Thoracic aorta (tissue), 2 donors: Measurements from ENCODE around the gene RGS19. TPM values are rescaled to one million over a fixed set of nuclear protein-coding genes. Genes with fewer than 3 reads are reported as not detected.

Experiments used
- ATAC-seq: fragments of 150-250 bp; one replicate; pipeline ENCODE4 v1.8.0; 2017; ENCODE audit warnings: low read depth; ENCODE audit not compliant: insufficient number of reproducible peaks, low FRiP score
- DNase-seq: peaks from one replicate; pipeline ENCODE4 v3.0.0-alpha.2; 2020; ENCODE audit warnings: low spot score
- H3K27ac ChIP-seq, 2 donors: fragments of 200-600 bp; sonication (generic); 1 replicate in 1 of 2; 2 replicates in 1 of 2; pipeline ENCODE4 v1.5.1; 2016; ENCODE audit warnings: mild to moderate bottlenecking in 2 of 2, moderate library complexity in 2 of 2
- H3K27me3 ChIP-seq: fragments of 200-600 bp; sonication (generic); replicated peaks from 2 replicates; pipeline ENCODE4 v1.6.0; 2016; ENCODE audit warnings: mild to moderate bottlenecking; ENCODE audit not compliant: insufficient read depth
- H3K36me3 ChIP-seq: fragments of 200-600 bp; sonication (generic); one replicate; pipeline ENCODE4 v1.5.1; 2016
- H3K4me1 ChIP-seq, 2 donors: fragments of 200-600 bp; sonication (generic); 1 replicate in 1 of 2; 2 replicates in 1 of 2; pipeline versions ENCODE4 v1.5.1 to v1.6.0; 2016; ENCODE audit warnings: low read depth in 2 of 2, mild to moderate bottlenecking in 1 of 2; ENCODE audit not compliant: control insufficient read depth in 1 of 2
- H3K4me3 ChIP-seq: fragments of 200-600 bp; sonication (generic); 2 replicates; pipeline ENCODE4 v1.5.1; 2016; ENCODE audit warnings: mild to moderate bottlenecking
- H3K9me3 ChIP-seq: fragments of 200-600 bp; sonication (generic); 2 replicates; pipeline ENCODE4 v1.5.1; 2016
- total RNA-seq, 2 donors: library from RNA; depleted of rRNA; stranded (reverse); fragments of >200 nt; gene quantifications; one replicate each; pipeline versions ENCODE4 v1.1.0 to v1.2.3, GENCODE V29; 2016
- TF ChIP-seq, protein P1 (sequence below): fragments of 200-600 bp; sonication (generic); IDR thresholded peaks from one replicate; pipeline ENCODE4 v1.5.1; 2019; ENCODE audit warnings: antibody characterized with exemption

RGS19 gene
- total RNA-seq, 2 donors from 2014 or later: 20.6 to 41.2 TPM

DNA sequence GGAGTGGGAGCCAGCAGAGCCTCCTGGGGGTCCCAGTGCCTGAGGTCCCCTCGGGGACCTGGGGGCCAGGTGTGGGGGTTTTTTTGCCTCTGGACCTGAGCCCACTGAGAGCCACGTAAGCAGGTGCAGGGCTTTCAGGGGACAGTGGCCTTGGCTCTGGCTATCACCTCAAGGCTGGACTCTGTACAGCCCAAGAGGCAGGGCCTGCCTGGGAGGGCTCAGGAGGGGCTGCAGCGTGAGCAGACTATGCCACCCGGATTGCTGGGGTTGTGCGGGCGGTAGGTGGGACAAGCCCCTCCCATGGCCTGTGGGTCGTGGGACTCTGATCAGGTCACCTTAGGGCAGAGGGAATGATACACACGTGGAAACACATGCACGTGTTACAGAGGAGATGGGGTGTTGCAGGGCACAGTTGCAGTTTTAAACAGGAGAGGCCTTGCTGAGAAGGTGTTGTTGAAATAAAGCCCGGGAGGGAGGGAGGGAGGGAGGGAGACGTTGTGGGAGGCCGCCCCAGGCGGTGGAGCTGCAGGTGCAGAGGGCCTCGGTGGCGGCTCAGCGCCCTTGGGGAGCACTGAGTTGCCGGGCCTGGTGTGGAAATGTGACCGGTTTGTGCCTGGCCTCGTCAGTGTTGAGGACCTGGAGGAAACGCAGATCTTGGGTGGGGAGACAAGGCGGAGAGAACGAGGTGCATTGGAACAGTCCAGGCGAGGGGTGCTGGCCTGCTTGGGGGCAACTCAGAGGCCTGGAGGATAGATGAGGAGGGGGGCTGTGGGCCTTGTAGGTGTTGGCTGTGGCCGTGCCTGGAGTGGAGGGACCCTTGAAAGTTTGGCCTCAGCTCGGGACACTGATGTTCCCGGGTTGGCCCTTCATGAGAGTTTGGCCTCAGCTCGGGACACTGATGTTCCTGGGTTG is 14.0 kb downstream of the RGS19 start:
- TF ChIP-seq, protein P1, sequence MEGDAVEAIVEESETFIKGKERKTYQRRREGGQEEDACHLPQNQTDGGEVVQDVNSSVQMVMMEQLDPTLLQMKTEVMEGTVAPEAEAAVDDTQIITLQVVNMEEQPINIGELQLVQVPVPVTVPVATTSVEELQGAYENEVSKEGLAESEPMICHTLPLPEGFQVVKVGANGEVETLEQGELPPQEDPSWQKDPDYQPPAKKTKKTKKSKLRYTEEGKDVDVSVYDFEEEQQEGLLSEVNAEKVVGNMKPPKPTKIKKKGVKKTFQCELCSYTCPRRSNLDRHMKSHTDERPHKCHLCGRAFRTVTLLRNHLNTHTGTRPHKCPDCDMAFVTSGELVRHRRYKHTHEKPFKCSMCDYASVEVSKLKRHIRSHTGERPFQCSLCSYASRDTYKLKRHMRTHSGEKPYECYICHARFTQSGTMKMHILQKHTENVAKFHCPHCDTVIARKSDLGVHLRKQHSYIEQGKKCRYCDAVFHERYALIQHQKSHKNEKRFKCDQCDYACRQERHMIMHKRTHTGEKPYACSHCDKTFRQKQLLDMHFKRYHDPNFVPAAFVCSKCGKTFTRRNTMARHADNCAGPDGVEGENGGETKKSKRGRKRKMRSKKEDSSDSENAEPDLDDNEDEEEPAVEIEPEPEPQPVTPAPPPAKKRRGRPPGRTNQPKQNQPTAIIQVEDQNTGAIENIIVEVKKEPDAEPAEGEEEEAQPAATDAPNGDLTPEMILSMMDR: no peak
- Histone ChIP-seq H3K27ac (no peak overlapping the region), H3K4me3 (no peak overlapping the region)

DNA sequence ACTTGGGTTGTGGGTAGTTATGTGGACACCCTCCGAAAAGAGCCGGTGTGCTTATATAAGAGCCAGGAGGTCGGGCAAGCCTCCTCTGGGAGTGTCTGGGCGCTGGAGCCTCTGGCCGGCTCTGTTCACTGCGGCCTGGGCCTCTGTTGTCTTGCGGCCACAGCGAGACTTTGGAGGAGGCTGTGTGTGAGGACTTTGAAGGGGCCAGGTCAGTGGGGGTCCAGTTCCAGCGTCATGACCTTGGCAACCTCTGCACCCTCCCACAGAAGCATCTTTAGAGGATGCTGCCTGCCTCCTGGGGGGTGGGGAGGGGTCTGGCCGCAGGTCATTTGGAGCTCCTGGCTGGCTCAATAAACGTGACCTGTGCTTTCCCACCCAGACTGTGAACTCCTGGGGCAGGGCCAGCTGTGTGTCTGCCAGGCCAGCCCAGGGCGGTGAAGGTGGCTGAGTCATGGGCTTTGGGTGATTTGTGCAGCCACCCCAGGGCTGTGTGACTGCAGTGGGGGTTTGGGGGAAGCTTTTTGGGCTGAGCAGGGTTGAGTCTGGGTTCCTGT is 15.1 kb downstream of the RGS19 start:
- TF ChIP-seq, protein P1: no peak
- no peak for DNase-seq
- H3K4me1 ChIP-seq: peaks cover 18 to 24% of the 10 kb centered on the region in 2 donors
- no peaks in the 10 kb centered on the region for H3K27me3 ChIP-seq
- H3K36me3 ChIP-seq: peaks cover 4% of the 10 kb centered on the region
- no peaks in the 10 kb centered on the region for H3K9me3 ChIP-seq
- no peak for ATAC-seq
- peak overlapping the region; percentile 68 to 72 for H3K27ac ChIP-seq
- peak overlapping the region; percentile 93 for H3K4me3 ChIP-seq

More for the DNA sequence above, 14.0 kb downstream of the RGS19 start:
- Histone ChIP-seq H3K36me3 (peaks cover 7% of the 10 kb centered on the region), H3K4me1 (peaks cover 18 to 24% of the 10 kb centered on the region in 2 donors), H3K9me3 (no peaks in the 10 kb centered on the region), H3K27me3 (no peaks in the 10 kb centered on the region)
- ATAC-seq (no peak), DNase-seq (no peak)

DNA sequence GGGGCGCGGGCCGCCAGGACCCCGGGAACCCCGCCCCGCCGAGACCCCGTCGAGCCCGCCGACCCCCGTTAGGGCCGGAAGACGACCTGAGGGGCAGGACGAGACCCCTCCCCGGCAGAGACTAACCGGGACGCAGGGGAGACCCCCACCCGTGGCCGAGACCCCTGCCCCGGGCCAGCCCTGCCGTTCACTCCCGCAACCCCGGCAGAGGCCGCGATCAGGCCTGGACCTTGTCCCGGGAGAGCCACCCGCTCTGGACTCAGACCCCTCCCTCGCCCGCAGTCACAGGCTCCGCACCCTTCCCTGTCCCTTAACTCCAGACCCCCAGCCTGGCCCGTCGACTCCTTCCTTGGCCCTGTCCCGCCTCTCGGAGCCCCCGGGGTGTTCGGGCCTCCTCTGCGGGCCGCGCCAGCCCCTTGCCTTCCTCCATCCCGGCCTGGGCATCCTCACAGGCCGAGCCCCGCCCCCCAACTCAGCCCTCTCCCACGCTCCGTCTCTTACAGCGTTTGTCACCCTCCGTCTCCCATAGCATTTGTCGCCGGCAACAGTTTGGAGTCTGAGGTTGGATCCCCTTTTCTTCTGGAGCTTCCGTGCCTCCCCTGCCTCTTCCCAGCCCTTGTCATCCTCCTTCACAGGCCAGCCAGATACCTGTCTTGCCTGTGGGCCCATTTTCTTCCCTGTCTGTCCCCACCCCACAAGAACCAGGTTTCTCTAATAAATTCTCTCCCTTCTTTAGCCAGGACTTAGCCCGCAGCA is 15.8 kb downstream of the RGS19 start:
- H3K27ac ChIP-seq: peak overlapping the region; percentile 68 to 72
- no peak for DNase-seq
- no peak for ATAC-seq

DNA sequence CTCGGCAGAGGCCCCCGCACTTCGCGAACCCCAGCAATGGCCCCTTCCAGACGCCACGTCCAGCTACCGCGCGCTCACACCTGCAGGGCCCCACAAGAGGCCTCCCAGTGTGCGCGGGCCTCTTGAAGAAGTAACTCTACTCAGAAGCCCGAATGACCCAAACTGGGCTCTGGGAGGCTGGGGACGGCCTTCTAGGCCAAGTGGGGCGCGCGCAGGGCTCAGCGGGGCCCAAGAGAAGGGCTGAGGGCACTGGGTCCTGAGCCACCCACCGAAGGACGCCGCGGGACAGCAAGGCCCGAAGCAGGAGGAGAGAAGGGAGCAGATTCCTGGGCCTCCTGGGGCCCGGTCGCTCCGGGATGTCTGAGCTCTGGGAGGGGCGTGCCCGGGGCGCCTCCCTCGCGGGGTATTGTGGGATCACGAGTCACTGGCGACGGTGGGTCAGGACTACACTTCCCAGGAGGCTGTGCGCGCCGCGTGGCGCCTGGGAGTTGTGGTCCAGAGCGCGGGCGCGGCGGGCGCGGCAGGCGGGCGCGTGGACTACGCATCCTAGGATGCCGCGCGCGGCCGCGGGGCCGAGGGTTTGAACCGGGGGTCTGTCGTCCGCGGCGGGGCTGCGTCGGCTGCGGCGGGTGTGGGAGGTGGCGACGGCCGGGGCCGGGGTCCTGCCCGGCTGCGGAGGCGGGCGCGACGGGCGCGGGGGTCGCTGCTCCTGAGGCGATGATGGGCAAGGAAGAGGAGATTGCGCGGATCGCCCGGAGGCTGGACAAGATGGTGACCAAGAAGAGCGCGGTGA is 16.5 kb downstream of the RGS19 start, which contains the start of gene TCEA2:
Gene TCEA2 (plus strand): TSS at position 603 of the 793 bp plus-strand sequence. CDS start 115 bp downstream, at position 718.
- ATAC-seq (peak; percentile 89), DNase-seq (peak; percentile 85)

More for the DNA sequence above, 15.8 kb downstream of the RGS19 start:
- H3K4me1 ChIP-seq: peaks cover 18 to 24% of the 10 kb centered on the region in 2 donors
- H3K36me3 ChIP-seq: peaks cover 4% of the 10 kb centered on the region
- no peaks in the 10 kb centered on the region for H3K27me3 ChIP-seq
- H3K4me3 ChIP-seq: peak overlapping the region; percentile 93
- H3K9me3 ChIP-seq: no peaks in the 10 kb centered on the region
- TF ChIP-seq, protein P1: no peak

More for the DNA sequence above, 16.5 kb downstream of the RGS19 start, which contains the start of gene TCEA2:
- Histone ChIP-seq H3K36me3 (no peaks in the 10 kb centered on the region), H3K9me3 (no peaks in the 10 kb centered on the region), H3K4me3 (peak within 1 kb of the TSS; percentile 93), H3K27me3 (no peaks in the 10 kb centered on the region), H3K4me1 (peaks cover 18 to 24% of the 10 kb centered on the region in 2 donors), H3K27ac (peak within 1 kb of the TSS; percentile 68 to 72)
- TF ChIP-seq, protein P1: no peak
